ENCODE measurements around the gene POLR3A.

Gene POLR3A

GRCh38 chr10:77940225-77940624, 89.1 kb downstream of the POLR3A start:
- no peak for DNase-seq

GRCh38 chr10:77939561-77940001, 89.7 kb downstream of the POLR3A start:
- DNase-seq, result no peak

DNA sequence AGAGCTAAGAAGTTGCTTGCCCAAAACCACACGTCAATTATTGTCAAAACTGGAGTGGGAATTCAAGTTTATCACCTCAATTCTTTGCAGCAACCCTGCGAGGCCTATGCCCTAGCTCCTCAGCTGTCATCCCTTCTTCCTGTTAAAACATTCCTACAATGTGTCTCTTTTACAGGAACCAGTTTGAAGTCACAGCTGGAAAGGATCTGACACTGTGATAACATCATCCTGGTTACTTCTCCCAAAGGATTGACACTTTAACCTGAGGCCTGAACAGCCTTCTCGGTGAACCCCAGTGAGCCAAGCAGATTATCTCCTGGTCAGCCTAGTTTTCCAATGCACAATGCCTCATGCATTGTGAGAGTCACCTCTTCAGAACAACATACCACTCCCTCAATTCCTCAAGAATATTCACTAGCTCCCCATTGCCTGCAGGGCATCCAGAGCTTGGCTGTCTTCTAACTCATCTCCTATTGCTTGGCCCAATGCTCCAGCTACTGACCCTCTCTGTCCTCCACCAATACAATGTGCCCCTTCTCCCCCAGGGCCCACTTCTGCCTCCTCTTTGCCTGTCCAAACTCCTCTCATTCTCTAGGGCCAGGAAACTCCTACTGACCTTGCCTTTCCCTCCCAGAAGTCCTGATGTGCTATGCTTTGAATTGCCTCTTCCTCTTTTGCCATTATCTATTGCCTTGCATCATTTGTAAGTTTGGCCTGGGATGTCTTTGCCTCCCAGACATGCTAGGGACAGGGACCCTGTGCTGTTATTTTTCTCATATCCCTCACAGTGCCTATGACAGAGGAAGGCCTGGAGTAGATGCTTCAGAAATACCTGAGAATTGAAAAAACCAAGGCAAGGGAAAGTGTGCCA, 92.4 kb downstream of the POLR3A start:
- no peak for DNase-seq

GRCh38 chr10:77932016-77932715, 97.1 kb downstream of the POLR3A start:
- no peak for DNase-seq

GRCh38 chr10:77927402-77928246, 101.7 kb downstream of the POLR3A start:
- DNase-seq, result no peak

DNA sequence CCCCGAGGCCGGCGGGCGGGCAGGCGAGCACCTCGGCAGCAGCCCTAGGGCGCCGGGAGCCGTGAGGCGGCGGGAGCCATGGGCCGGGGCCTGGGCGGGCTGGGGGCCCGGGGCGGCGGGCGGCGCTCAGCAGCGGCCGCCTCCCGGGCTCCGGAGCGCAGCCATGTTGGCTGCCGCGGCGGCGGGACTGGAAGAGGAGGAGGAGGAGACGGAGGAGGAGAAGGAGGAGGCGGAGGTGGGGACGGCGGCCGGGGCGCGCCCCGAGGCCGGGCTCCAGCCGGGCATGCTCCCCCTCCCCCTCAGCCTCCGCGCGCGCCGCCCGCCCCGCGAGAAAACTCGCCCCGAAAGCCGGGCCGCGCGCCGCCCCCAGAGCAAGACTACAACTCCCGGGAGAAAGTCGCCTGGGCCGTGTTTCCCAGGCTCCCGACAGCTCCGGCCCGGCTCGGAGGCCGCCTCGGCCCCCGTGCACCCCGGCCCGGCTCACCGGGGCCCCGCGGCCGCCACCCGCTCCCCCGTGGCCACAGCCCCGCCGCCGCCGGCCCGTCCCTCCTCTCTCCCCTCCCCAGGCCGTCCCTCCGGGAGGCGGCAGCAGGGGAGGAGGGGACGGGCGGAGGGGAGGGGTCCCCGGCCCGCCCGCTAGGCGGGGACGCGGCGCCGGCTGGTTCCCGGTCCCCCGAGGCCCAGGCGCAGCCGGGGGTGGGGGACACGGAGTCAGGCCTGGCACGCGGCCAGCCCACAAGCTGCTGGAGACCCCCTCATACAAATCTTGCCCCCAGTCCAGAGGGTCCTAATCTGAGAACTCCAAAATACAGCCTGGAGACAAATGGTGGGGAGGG, 102.5 kb downstream of the POLR3A start, which contains the start of gene DLG5:
TSS of gene DLG5 (minus strand) at position 190 of the 836 bp plus-strand sequence. CDS start 235 bp downstream, outside the sequence.
- peak; percentile 45 for DNase-seq

DNA sequence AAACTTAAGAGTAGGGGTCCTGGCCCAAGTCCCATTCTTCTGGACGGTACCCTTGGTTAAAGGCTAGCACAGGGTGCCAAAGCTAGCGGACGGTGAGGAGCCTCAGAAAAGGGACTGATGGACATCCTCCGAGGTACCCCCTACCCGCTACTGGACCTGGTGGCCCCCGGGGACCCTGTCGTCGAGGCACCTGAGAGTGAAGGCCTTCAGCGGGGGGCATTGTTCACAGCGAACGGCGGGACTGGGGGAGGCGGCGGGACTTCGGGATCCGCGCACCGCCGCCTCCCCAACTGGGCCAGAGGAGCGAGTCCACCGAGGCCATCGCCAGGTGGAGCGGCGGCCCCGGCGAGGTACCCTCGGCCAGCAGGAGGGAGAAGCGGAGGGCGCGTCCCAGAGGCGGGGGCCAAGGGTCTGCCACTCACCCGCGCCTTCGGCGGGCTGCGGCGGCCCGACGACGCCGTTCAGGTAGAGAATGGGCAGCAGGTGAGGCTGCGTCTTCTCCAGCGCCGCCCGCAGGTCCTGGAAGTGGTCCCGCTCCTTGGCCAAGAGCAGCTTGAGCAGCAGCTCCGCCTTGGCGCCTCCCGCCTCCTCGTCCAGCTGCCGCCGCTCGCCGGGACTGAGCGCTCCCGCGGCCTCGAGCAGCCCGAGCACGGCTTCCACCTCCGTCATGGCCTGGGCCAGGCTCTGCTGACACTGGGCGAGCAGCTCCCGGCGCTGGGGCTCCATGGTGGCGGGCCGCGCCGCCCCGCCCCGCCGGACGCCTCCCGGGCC, 103.3 kb downstream of the POLR3A start:
- peak; percentile 47 for DNase-seq

GRCh38 chr10:77925410-77925794, 103.9 kb downstream of the POLR3A start:
- DNase-seq, result no peak

DNA sequence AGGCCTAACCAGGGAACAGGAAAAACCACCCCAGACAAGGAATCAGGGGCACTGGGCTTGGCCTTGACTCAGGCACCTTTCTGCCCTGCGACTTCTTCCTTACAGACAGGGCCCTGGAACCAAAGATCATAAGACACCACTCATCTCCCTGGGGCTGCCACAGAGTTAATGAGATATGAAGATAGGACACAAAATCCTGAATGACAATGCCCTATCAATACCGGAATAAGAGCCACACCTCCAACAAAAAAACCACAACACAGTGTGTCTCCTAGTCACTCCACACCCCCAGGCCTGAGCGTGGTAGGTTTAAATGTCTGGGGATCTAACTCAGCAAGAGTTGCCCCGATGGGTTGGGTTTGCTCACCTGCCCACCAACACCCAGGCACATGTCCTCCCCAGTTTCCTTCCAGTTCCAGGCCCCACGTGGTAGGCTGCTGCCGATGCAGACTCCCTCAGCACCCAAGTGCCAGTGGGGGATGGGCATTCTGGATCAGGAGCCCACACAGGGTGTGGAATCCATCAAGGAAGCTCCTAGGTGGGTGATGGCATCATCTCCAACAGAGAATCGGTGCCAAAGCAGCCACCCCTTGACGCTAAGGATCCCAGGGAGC, 106.6 kb downstream of the POLR3A start:
- DNase-seq, result no peak

DNA sequence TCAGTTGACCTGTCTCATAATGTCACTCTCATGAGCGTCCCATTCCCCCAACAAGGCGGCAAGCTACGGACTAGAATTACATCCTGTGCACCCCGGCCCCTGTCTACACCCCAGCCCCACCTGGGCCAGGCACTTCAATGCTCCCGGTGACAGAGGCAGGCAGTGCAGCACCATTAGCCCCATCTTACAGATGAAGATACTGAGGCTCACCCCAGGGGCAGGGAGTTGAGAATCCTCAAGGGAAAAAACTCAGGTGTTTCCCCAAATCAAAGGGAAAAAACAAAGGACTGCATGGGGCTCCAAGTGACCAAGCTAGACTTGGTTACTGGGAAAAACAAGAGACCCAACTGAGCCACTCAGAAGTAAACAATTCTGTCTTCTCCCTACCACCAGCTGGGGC, 107.3 kb downstream of the POLR3A start:
- no peak for DNase-seq

DNA sequence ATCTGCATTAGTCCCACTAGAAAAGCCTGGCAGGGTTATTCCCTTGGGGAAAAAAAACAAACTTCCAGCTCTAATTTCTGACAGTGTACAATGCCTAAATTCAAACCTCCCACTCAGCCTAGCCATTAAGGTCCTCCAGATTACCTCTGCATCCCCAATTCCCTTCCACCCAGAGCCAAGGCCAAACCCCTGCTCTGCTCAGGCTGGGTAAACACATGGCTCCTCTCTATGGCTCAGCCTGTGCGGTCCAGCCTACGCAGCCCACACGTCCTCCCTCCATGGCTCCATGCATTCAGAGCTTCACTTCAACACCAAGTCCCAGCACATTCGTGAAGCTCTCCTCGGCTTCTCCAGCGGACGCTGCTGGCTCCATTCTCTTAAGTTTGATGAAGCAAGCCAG, 107.9 kb downstream of the POLR3A start:
- DNase-seq, result no peak

- DNase-seq, result no peak
These were observed 108.8 kb downstream of the POLR3A start for GRCh38 chr10:77920495-77920894.

GRCh38 chr10:77919713-77920108, 109.6 kb downstream of the POLR3A start:
- no peak for DNase-seq

Measured in RPMI8226 (cell line).